Prostate gland (tissue), 2 donors: ENCODE results near the gene TNS1. TPM values are rescaled to one million over a fixed set of nuclear protein-coding genes. Genes with fewer than 3 reads are reported as not detected.

Source experiments
- DNase-seq: peaks from one replicate; pipeline ENCODE4 v3.0.0-alpha.2; 2019; ENCODE audit warnings: low spot score
- H3K27ac ChIP-seq, 2 donors: fragments of 200-600 bp; sonication (generic); 2 replicates each; pipeline ENCODE4 v1.5.1; 2017 to 2019
- H3K27me3 ChIP-seq: fragments of 200-600 bp; sonication (generic); replicated peaks from 2 replicates; pipeline ENCODE4 v1.5.1; 2019; ENCODE audit not compliant: insufficient read depth
- H3K36me3 ChIP-seq, 2 donors: fragments of 200-600 bp; sonication (generic); 1 replicate in 1 of 2; 2 replicates in 1 of 2; pipeline versions ENCODE4 v1.5.1 to v1.8.1; 2017 to 2019
- H3K4me1 ChIP-seq: fragments of 200-600 bp; sonication (generic); replicated peaks from 2 replicates; pipeline ENCODE4 v1.5.1; 2019
- H3K4me3 ChIP-seq, 2 donors: fragments of 200-600 bp; sonication (generic); 2 replicates each; pipeline ENCODE4 v1.5.1; 2017 to 2019
- H3K9me3 ChIP-seq: fragments of 200-600 bp; sonication (generic); 2 replicates; pipeline ENCODE4 v1.5.1; 2017
- POLR2A ChIP-seq: fragments of 450-650 bp; IDR thresholded peaks from one replicate; pipeline ENCODE4 v1.6.1; 2016; ENCODE audit warnings: antibody characterized with exemption, mild to moderate bottlenecking
- POLR2AphosphoS5 ChIP-seq: sonication (generic); formaldehyde crosslinking; IDR thresholded peaks from one replicate; pipeline ENCODE4 v1.6.1; 2017; ENCODE audit warnings: antibody characterized with exemption
- WGBS: methylation state at CpG from one replicate; pipeline ENCODE4 v1.1.5; 2018; 5-methylcytosine and 5-hydroxymethylcytosine counted together
- intact Hi-C: fragments of 100-400 bp; cut with DNase I; formaldehyde crosslinking; loops from one replicate; pipeline ENCODE4 v1.14.2; 2022
- total RNA-seq, 2 donors: library from RNA; depleted of rRNA; stranded (reverse); fragments of >200 nt; gene quantifications; one replicate each; pipeline ENCODE4 v1.1.0, GENCODE V29; 2016
- TF ChIP-seq, protein P1 (sequence below), 4 experiments: fragments of 200-600 bp in 2 of 4; fragments of 450-650 bp in 2 of 4; sonication (generic) in 2 of 4; IDR thresholded peaks; 1 replicate in 3 of 4; 2 replicates in 1 of 4; pipeline ENCODE4 v1.5.1; 2016 to 2019; ENCODE audit warnings: antibody characterized with exemption in 4 of 4, mild to moderate bottlenecking in 2 of 4, moderate library complexity in 2 of 4

TNS1 gene
- total RNA-seq, 2 donors from 2014 or later, result 238 to 659 TPM

DNA sequence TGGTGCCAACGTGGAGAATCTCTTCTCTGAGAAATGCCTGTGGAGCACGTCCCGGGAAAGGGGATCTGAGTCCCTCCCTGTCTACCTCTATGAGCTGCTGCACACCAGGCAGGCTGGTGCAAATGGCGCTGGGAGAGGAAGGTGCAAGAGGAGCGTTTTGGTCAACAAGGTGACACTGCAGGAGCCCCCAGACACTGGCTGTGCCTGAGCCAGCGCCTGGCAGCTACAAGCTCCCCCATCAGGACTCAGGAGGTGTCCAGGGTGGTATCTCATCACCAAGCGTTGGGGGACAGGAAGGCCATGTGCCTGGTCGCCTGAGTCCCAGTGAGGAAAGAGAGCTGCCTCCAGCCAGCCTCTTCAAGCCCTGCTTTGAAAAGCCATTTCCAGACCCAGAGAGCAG is 173.4 kb downstream of the TNS1 start:
- TF ChIP-seq POLR2AphosphoS5 (no peak), POLR2A (no peak)
- TF ChIP-seq, protein P1, sequence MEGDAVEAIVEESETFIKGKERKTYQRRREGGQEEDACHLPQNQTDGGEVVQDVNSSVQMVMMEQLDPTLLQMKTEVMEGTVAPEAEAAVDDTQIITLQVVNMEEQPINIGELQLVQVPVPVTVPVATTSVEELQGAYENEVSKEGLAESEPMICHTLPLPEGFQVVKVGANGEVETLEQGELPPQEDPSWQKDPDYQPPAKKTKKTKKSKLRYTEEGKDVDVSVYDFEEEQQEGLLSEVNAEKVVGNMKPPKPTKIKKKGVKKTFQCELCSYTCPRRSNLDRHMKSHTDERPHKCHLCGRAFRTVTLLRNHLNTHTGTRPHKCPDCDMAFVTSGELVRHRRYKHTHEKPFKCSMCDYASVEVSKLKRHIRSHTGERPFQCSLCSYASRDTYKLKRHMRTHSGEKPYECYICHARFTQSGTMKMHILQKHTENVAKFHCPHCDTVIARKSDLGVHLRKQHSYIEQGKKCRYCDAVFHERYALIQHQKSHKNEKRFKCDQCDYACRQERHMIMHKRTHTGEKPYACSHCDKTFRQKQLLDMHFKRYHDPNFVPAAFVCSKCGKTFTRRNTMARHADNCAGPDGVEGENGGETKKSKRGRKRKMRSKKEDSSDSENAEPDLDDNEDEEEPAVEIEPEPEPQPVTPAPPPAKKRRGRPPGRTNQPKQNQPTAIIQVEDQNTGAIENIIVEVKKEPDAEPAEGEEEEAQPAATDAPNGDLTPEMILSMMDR (IDR thresholded peaks at IDR 0.05), result no peak
- no peak overlapping the region for H3K27ac ChIP-seq
- 68% methylated on average over 8 of the region's 8 CpGs for WGBS
- intact Hi-C loops, result no loop called here
- H3K4me1 ChIP-seq, result no peaks in the 10 kb centered on the region
- peaks cover 3 to 15% of the 10 kb centered on the region in 2 donors for H3K36me3 ChIP-seq
- no peak for DNase-seq
- no peak overlapping the region for H3K4me3 ChIP-seq
- no peaks in the 10 kb centered on the region for H3K9me3 ChIP-seq
- no peaks in the 10 kb centered on the region for H3K27me3 ChIP-seq

DNA sequence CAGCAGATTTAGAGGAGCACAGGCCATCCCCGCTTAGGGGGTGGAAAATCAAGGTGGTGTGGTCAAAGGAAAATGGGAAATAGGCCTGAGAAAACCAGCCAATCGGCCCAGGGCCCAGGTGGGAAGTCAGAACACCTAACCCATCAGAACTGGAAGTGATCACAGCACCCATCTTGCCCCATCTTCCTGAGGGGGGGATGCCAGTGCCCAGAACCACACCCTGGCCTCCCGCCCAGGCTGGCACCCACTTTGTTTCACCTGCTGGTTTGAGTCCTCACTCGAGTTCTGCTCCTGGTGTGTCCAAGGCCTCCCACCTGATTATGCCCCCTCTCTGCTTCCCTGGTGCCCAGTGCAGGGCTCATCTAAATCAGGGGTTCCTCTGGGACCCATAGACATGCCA is 174.5 kb downstream of the TNS1 start:
- Histone ChIP-seq H3K36me3 (peaks cover 3 to 15% of the 10 kb centered on the region in 2 donors), H3K9me3 (no peaks in the 10 kb centered on the region), H3K4me1 (no peaks in the 10 kb centered on the region), H3K27ac (no peak overlapping the region), H3K27me3 (no peaks in the 10 kb centered on the region), H3K4me3 (no peak overlapping the region)
- WGBS, result 66% methylated on average over 4 of the region's 4 CpGs
- TF ChIP-seq, protein P1 (IDR thresholded peaks at IDR 0.05), result no peak
- TF ChIP-seq POLR2A (no peak), POLR2AphosphoS5 (no peak)
- intact Hi-C loops, result no loop called here
- no peak for DNase-seq

GRCh38 chr2:217827430-217828201 is 175.2 kb downstream of the TNS1 start:
- H3K27ac ChIP-seq, result peak overlapping the region in 1 of 2 donors; percentile 18
- no peak overlapping the region for H3K4me3 ChIP-seq
- H3K27me3 ChIP-seq, result no peaks in the 10 kb centered on the region
- no peaks in the 10 kb centered on the region for H3K4me1 ChIP-seq
- DNase-seq, result no peak
- no peaks in the 10 kb centered on the region for H3K9me3 ChIP-seq
- TF ChIP-seq, protein P1 (IDR thresholded peaks at IDR 0.05), result no peak
- TF ChIP-seq POLR2AphosphoS5, result no peak
- peaks cover 3 to 15% of the 10 kb centered on the region in 2 donors for H3K36me3 ChIP-seq
- 57% methylated on average over 13 of the region's 14 CpGs for WGBS
- intact Hi-C loops, result no loop called here

- DNase-seq, result no peak
- intact Hi-C loops, result no loop called here
- Histone ChIP-seq H3K36me3 (peaks cover 3 to 15% of the 10 kb centered on the region in 2 donors), H3K9me3 (no peaks in the 10 kb centered on the region), H3K4me1 (no peaks in the 10 kb centered on the region), H3K27me3 (no peaks in the 10 kb centered on the region), H3K27ac (peak overlapping the region in 1 of 2 donors; percentile 18), H3K4me3 (no peak overlapping the region)
- TF ChIP-seq POLR2AphosphoS5 (no peak), POLR2A (no peak)
- TF ChIP-seq, protein P1 (IDR thresholded peaks at IDR 0.05), result no peak
- WGBS, result 86% methylated on average over 4 of the region's 4 CpGs
These were observed 175.8 kb downstream of the TNS1 start for GRCh38 chr2:217826991-217827390.

- Histone ChIP-seq H3K9me3 (no peaks in the 10 kb centered on the region), H3K27ac (peak overlapping the region in 1 of 2 donors; percentile 15), H3K36me3 (peaks cover 3 to 15% of the 10 kb centered on the region in 2 donors), H3K4me1 (no peaks in the 10 kb centered on the region), H3K4me3 (no peak overlapping the region), H3K27me3 (no peaks in the 10 kb centered on the region)
- intact Hi-C loops, result no loop called here
- 37% methylated on average over 6 of the region's 6 CpGs for WGBS
- peak; percentile 33 for DNase-seq
- TF ChIP-seq, protein P1 (IDR thresholded peaks at IDR 0.05), result no peak
- no peak for TF ChIP-seq POLR2A
- no peak for TF ChIP-seq POLR2AphosphoS5
These were observed 176.3 kb downstream of the TNS1 start for GRCh38 chr2:217826520-217826919.
